HG02610 (cell line): ENCODE data around the gene ARL4A.
"Not testable (repeated sequence)": the region's sequence is repeated elsewhere in the genome, so short reads cannot be mapped to it uniquely, and the experiment has no call there.

Experiments used
- ATAC-seq: cut with Tn5 transposase; IDR thresholded peaks from one replicate; pipeline ENCODE4 v1.9.1; 2021; ENCODE audit warnings: mild to moderate bottlenecking, moderate library complexity; ENCODE audit not compliant: unreplicated experiment

ARL4A gene, protein sequence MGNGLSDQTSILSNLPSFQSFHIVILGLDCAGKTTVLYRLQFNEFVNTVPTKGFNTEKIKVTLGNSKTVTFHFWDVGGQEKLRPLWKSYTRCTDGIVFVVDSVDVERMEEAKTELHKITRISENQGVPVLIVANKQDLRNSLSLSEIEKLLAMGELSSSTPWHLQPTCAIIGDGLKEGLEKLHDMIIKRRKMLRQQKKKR

GRCh38 chr7:12686891-12687717 lies at the start of gene ARL4A:
ARL4A (plus strand) TSS chr7:12687633; CDS start chr7:12688255, 622 bp downstream.
- ATAC-seq = peak; percentile 91

GRCh38 chr7:12637819-12638592 lies 49.4 kb upstream of the ARL4A start:
- no peak for ATAC-seq

- peak; percentile 26 for ATAC-seq
Observed at GRCh38 chr7:12638851-12639456, 48.5 kb upstream of the ARL4A start.

- ATAC-seq = no peak
Observed at GRCh38 chr7:12640299-12641096, 46.9 kb upstream of the ARL4A start.

GRCh38 chr7:12641196-12641595 lies 46.2 kb upstream of the ARL4A start:
- no peak for ATAC-seq

DNA sequence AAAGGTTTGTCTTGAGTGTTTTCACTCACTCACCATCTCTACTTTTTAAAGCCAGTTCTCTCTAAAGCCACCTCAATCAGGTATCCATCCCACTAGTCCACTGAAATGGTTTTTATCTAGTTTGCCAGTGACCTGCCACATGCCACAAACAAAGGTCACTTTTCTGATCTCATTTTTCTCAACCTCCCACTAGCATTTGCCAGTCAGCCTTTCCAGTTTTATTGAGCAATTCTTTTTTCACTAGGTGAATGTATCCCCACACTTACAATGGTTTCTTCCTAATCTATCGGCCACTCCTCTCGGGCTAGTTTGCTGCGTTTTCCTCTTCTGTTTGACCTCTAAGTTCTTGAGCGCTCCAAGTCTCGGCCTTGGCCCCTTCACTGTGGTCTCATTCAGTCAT lies 44.9 kb upstream of the ARL4A start:
- ATAC-seq = no peak

- no peak for ATAC-seq
Observed at GRCh38 chr7:12643001-12643643, 44.3 kb upstream of the ARL4A start.

GRCh38 chr7:12643644-12644043 lies 43.8 kb upstream of the ARL4A start:
- peak; percentile 52 for ATAC-seq

- ATAC-seq = peak; percentile 70
Observed at GRCh38 chr7:12645212-12645611, 42.2 kb upstream of the ARL4A start.

DNA sequence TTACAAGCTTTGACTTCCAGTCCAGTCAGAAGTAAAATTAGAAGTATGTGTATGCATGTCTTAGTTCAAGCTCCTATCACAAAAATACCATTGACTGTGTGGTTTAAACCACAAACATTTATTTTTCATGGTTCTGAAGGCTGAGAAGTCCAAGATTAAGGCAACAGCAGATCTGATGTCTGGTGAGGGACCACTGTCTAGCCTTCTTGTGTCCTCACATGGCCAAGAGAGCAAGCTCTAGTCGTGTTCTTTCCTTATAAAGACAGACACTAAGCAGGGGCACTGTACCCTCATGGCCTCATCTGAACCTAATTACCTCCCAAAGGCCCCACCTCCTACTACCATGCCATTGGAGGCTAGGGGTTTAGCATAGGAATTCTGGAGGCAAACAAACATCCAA lies 41.3 kb upstream of the ARL4A start:
- ATAC-seq = no peak

DNA sequence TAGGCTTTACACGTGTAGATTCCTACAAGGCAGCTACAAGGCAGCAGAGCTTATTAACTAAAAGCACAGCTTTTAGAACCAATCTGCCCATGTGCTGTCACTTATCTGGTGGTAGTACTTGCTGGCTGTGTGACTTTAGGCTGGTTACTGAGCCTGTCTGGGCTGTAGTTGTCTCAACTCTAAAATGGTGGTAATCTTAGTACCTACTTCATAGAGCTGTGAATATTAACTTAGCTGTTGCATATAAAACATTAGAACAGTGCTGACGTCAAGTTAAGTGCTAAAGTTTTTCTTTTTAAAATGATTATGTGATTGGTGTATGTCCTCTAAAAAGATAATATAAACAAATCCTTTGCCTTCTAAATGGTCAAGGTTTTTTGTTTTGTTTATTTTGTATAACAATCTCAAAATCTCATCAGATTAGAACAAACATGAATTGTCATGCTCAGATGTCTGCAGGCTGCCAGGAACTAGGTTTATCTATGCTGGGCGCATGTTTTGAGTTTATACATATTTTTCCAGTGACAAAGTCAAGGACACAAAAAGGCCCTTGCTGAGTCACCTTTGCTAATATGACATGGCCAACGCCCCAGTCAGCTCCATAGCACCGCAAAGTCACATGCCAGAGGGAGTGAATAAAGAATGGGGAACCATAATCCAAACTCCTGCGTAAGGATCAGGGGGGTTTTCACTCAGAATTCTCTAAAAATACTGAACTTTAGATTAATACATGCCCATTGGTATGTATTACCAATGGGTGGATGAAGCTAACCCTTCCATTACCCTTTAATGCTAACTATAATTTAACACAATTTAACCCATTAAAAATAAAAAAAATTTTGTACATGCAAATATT lies 39.8 kb upstream of the ARL4A start:
- no peak for ATAC-seq

DNA sequence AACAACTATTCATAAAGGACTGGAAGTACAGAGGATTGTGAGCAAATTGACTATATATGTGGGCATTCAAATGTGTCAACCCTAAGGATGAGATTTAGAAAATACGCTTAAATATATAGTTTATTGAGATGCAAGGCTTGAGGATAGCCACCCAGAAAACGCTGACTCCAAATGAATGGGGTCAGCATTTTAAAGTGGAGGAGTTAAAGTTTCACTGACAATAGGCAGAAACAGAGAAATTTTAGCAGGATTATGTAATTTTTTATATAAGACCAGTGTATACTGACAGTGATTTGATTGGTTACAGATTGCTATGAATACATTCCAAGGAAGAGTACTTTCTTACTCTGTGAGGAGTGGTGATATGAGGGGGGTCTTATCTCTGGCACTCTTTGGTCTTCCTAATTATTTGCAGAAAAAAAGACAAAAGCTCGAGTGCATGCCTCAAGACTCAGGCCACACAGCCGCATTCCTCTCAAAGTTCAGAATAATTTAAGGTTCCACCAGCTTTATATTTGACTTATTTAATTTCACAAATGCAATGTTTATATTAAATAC lies 38.6 kb upstream of the ARL4A start:
- ATAC-seq = no peak

- ATAC-seq = no peak
Observed at GRCh38 chr7:12649348-12649747, 38.1 kb upstream of the ARL4A start.

- no peak for ATAC-seq
Observed at GRCh38 chr7:12650080-12650479, 37.4 kb upstream of the ARL4A start.

- no peak for ATAC-seq
Observed at GRCh38 chr7:12653110-12653509, 34.3 kb upstream of the ARL4A start.

DNA sequence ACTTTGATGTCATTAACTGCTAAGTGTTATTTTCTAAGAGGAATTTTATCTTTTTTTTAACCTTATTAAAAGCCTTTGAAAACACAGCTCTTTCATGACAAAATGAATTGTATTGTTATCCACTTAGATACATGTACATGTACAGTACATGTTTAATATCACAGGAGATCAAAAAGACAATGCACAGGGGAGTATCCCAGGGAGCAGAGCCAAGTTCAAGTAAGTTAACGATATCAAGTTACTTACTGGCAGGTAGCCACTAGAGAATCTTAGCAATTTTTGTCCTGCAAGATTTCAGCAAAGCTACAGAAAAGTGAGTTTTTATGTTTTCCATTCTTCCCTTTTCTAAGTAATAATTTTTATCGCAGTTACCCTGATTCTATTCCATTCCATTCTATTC lies 33.9 kb upstream of the ARL4A start:
- no peak for ATAC-seq

DNA sequence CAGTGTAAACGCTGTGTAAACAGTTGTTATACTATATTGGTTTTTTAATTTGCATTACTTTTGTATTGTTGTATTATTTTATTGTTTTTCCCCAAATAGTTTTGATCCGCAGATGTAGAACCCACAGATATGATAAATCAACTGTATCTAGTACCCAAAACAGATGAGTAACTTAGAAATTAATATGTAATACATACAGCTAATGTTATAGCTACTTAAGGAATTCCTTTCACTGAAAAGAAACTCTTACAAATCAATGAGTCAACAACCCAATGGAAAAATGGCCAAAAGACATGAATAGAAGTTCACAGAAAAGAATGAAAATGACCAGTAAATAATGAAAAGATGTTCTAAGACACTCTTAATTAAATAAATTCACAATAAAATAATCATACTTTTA lies 32.3 kb upstream of the ARL4A start:
- no peak for ATAC-seq

GRCh38 chr7:12660423-12660822 lies 27.0 kb upstream of the ARL4A start:
- ATAC-seq = not testable (repeated sequence)

DNA sequence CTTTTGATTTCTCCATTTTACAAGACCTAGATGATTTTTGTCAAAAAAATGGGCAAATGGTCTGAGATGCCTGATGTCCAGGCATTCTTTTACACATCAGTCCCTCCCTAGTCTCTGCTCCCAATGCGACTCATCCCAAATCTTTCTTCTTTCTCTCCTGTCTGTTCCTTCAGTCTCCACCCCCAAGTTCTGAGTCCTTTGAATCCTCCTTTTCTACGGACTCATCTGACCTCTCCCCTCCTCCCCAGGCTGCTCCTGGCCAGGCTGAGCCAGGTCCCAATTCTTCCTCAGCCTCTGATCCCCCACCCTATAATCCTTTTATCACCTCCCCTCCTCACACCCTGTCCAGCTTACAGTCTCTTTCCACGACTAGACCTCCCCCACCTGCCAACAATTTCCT lies 26.4 kb upstream of the ARL4A start:
- ATAC-seq = not testable (repeated sequence)
